HCT116 (cell line): ENCODE results near the gene ATXN1. TPM values are rescaled to one million over a fixed set of nuclear protein-coding genes. Genes with fewer than 3 reads are reported as not detected.

Experiments
- ATAC-seq: fragments of 200-7000 bp; cut with Tn5 transposase; 2 replicates; pipeline ENCODE4 v1.9.1; 2020; ENCODE audit warnings: mild to moderate bottlenecking, moderate library complexity
- BruUV-seq: library from RNA; stranded (reverse); fragments of 400-500 nt; replicated peaks from 2 replicates; lab custom pipeline; 2021; lab: Mats Ljungman, UMichigan
- CTCF ChIA-PET: fragments of 300-600 bp; sonication (Branson Sonifier 250); formaldehyde crosslinking; loops from one replicate; lab custom pipeline; 2021; ENCODE audit warnings: antibody characterized with exemption; lab: Charles Lee
- POLR2A ChIA-PET: fragments of 300-600, 350-600 bp; sonication (Branson Sonifier 250); formaldehyde crosslinking; loops from one replicate; lab custom pipeline; 2021; ENCODE audit warnings: antibody characterized with exemption; lab: Charles Lee
- RAD21 ChIA-PET, 2 experiments: fragments of 300-600 bp; sonication (Branson Sonifier 250); formaldehyde crosslinking; loops; one replicate each; lab custom pipeline; 2023; ENCODE audit warnings: low total read pairs in 2 of 2; ENCODE audit not compliant: uncharacterized antibody in 2 of 2, unreplicated experiment in 2 of 2, low non-redundant PET in 1 of 2; lab: Charles Lee
- DNase-seq: peaks from one replicate; pipeline ENCODE4 v3.0.0-alpha.2; 2010; ENCODE audit warnings: low read depth, low spot score
- H2AFZ ChIP-seq: fragments of 200-600 bp; shearing (Covaris generic), sonication (generic); 2 replicates; pipeline ENCODE4 v1.6.1; 2017; ENCODE audit warnings: low read depth, mixed run types, mixed read lengths, antibody characterized with exemption, low read length; ENCODE audit not compliant: poor library complexity, severe bottlenecking
- H3K27ac ChIP-seq: 2 replicates; pipeline ENCODE4 v1.5.1; 2012; ENCODE audit warnings: low read depth, low read length
- H3K27me3 ChIP-seq: fragments of 200-600 bp; sonication (generic); 2 replicates; pipeline ENCODE4 v1.6.1; 2016; ENCODE audit warnings: mixed run types, low read length, mixed read lengths; ENCODE audit not compliant: insufficient read depth
- H3K36me3 ChIP-seq, 2 experiments: fragments of 200-500 bp in 1 of 2; fragments of 200-600 bp in 1 of 2; sonication (Bioruptor generic) in 1 of 2; sonication (generic) in 1 of 2; 2 replicates each; pipeline versions ENCODE4 v1.5.1 to v1.6.1; 2014 to 2016; ENCODE audit warnings: low read length in 2 of 2, inconsistent platforms in 1 of 2, mixed read lengths in 1 of 2, mixed run types in 1 of 2; ENCODE audit not compliant: insufficient read depth in 2 of 2, control insufficient read depth in 1 of 2
- H3K4me1 ChIP-seq, 2 experiments: fragments of 200-600 bp in 1 of 2; sonication (generic) in 1 of 2; 2 replicates each; pipeline versions ENCODE4 v1.5.1 to v1.6.1; 2012 to 2017; ENCODE audit warnings: low read length in 2 of 2, inconsistent platforms in 1 of 2, mild to moderate bottlenecking in 1 of 2, mixed read lengths in 1 of 2, mixed run types in 1 of 2, moderate library complexity in 1 of 2; ENCODE audit not compliant: insufficient read depth in 2 of 2, control insufficient read depth in 1 of 2
- H3K4me2 ChIP-seq: fragments of 200-600 bp; sonication (generic); 2 replicates; pipeline ENCODE4 v1.6.1; 2017; ENCODE audit warnings: mixed run types, low read length, mixed read lengths
- H3K4me3 ChIP-seq, 2 experiments: fragments of 200-600 bp in 1 of 2; sonication (generic) in 1 of 2; replicated peaks in 1 of 2; 2 replicates each; pipeline ENCODE4 v1.5.1; 2011 to 2016; ENCODE audit warnings: low read length in 2 of 2, control low read depth in 1 of 2, low read depth in 1 of 2, mild to moderate bottlenecking in 1 of 2, mixed read lengths in 1 of 2, mixed run types in 1 of 2
- H3K79me2 ChIP-seq: fragments of 200-600 bp; sonication (generic); 2 replicates; pipeline ENCODE4 v1.6.1; 2017; ENCODE audit warnings: mild to moderate bottlenecking, mixed run types, low read length, moderate library complexity, mixed read lengths; ENCODE audit not compliant: insufficient read depth
- H3K9ac ChIP-seq: fragments of 200-600 bp; sonication (generic); 2 replicates; pipeline ENCODE4 v1.6.1; 2016; ENCODE audit warnings: low read length, mixed read lengths
- H3K9me2 ChIP-seq: fragments of 200-600 bp; sonication (generic), shearing (Covaris generic); 2 replicates; pipeline ENCODE4 v1.6.1; 2017; ENCODE audit warnings: mixed run types, mild to moderate bottlenecking, moderate library complexity; ENCODE audit not compliant: insufficient read depth
- H3K9me3 ChIP-seq, 2 experiments: fragments of 200-500 bp in 1 of 2; fragments of 200-600 bp in 1 of 2; sonication (Bioruptor generic) in 1 of 2; sonication (generic) in 1 of 2; 2 replicates each; pipeline ENCODE4 v1.6.1; 2014 to 2017; ENCODE audit warnings: low read length in 2 of 2, mixed read lengths in 2 of 2, inconsistent platforms in 1 of 2, low read depth in 1 of 2, mild to moderate bottlenecking in 1 of 2, mixed run types in 1 of 2, moderate library complexity in 1 of 2; ENCODE audit not compliant: control insufficient read depth in 1 of 2, insufficient read depth in 1 of 2
- H4K20me1 ChIP-seq: fragments of 200-600 bp; sonication (generic), shearing (Covaris generic); 2 replicates; pipeline ENCODE4 v1.6.1; 2017; ENCODE audit warnings: mixed run types, mild to moderate bottlenecking, moderate library complexity; ENCODE audit not compliant: insufficient read depth
- ATF3 ChIP-seq: IDR thresholded peaks from 2 replicates; pipeline ENCODE4 v1.6.1; 2012
- CEBPB ChIP-seq: IDR thresholded peaks from 2 replicates; pipeline ENCODE4 v1.6.1; 2012; ENCODE audit warnings: low read depth
- EGR1 ChIP-seq: IDR thresholded peaks from 2 replicates; pipeline ENCODE4 v1.6.1; 2012; ENCODE audit warnings: low read depth
- ELF1 ChIP-seq: IDR thresholded peaks from 2 replicates; pipeline ENCODE4 v1.6.1; 2012; ENCODE audit warnings: low read depth, borderline replicate concordance
- EZH2 ChIP-seq: fragments of 200-600 bp; sonication (generic); IDR thresholded peaks from 2 replicates; pipeline ENCODE4 v1.6.1; 2017; ENCODE audit warnings: antibody characterized with exemption, mixed run types
- EZH2phosphoT487 ChIP-seq: fragments of 200-600 bp; IDR thresholded peaks from 2 replicates; pipeline ENCODE4 v1.6.1; 2018; ENCODE audit warnings: antibody characterized with exemption, borderline replicate concordance
- JUND ChIP-seq: IDR thresholded peaks from 2 replicates; pipeline ENCODE4 v1.6.1; 2012
- RAD21 ChIP-seq: IDR thresholded peaks from 2 replicates; pipeline ENCODE4 v1.6.1; 2012; ENCODE audit warnings: low read depth, mild to moderate bottlenecking
- SIN3A ChIP-seq: IDR thresholded peaks from 2 replicates; pipeline ENCODE4 v1.6.1; 2012; ENCODE audit warnings: low read depth
- SP1 ChIP-seq: IDR thresholded peaks from 2 replicates; pipeline ENCODE4 v1.6.1; 2012; ENCODE audit warnings: low read depth
- SRF ChIP-seq: IDR thresholded peaks from 2 replicates; pipeline ENCODE4 v1.6.1; 2012; ENCODE audit warnings: low read depth
- TCF7L2 ChIP-seq: IDR thresholded peaks from 2 replicates; pipeline ENCODE4 v1.7.0; 2011; ENCODE audit warnings: borderline replicate concordance, inconsistent platforms; ENCODE audit not compliant: insufficient read depth, insufficient read length; ENCODE audit errors: extremely low read depth
- ZBTB33 ChIP-seq: IDR thresholded peaks from 2 replicates; pipeline ENCODE4 v1.6.1; 2011; ENCODE audit warnings: mild to moderate bottlenecking, low read length, moderate library complexity; ENCODE audit not compliant: insufficient replicate concordance; ENCODE audit errors: extremely low read depth
- ZFX ChIP-seq: fragments of 450-650 bp; IDR thresholded peaks from 2 replicates; pipeline ENCODE4 v1.6.1; 2017
- ZNF274 ChIP-seq: fragments of 200-500 bp; sonication (Bioruptor generic); IDR thresholded peaks from 2 replicates; pipeline ENCODE4 v1.6.1; 2014; ENCODE audit warnings: mild to moderate bottlenecking, low read depth, low read length, inconsistent platforms
- intact Hi-C: fragments of 100-400 bp; cut with micrococcal nuclease; formaldehyde crosslinking; loops from 2 replicates; pipeline ENCODE4 v1.10.0; 2022
- total RNA-seq: library from RNA; stranded (reverse); gene quantifications from one replicate; pipeline ENCODE4 v1.2.1, GENCODE V29; 2021; ENCODE audit not compliant: unreplicated experiment
- TF ChIP-seq, protein P1 (sequence below): IDR thresholded peaks from 2 replicates; pipeline ENCODE4 v1.6.1; 2012; ENCODE audit warnings: low read depth

Gene ATXN1
- total RNA-seq, 1 experiment from 2014 or later = 21.0 TPM

GRCh38 chr6:16437095-16437494, 324.2 kb downstream of the ATXN1 start:
- Histone ChIP-seq H3K4me3 (no peak overlapping the region), H2AFZ (no peak overlapping the region), H3K9me3 (no peaks in the 10 kb centered on the region), H3K9me2 (no peaks in the 10 kb centered on the region), H3K36me3 (no peaks in the 10 kb centered on the region), H3K79me2 (no peaks in the 10 kb centered on the region), H3K4me1 (peaks cover 0 to 7% of the 10 kb centered on the region in 2 experiments; a peak in 1 of 4 replicates), H3K27ac (no peak overlapping the region), H4K20me1 (no peaks in the 10 kb centered on the region)
- ChIA-PET CTCF (no interaction called here), POLR2A (no interaction called here)
- intact Hi-C loops = no loop called here
- no peak for ATAC-seq
- BruUV-seq = no TSS peak
- no peak for DNase-seq
- TF ChIP-seq JUND (no peak), TCF7L2 (no peak), ZFX (no peak), SIN3A (no peak), SRF (no peak), SP1 (no peak), ELF1 (no peak), ZBTB33 (no peak), RAD21 (no peak), EZH2phosphoT487 (no peak), EGR1 (no peak), CEBPB (no peak), ATF3 (no peak), ZNF274 (no peak), EZH2 (no peak)
- TF ChIP-seq, protein P1, sequence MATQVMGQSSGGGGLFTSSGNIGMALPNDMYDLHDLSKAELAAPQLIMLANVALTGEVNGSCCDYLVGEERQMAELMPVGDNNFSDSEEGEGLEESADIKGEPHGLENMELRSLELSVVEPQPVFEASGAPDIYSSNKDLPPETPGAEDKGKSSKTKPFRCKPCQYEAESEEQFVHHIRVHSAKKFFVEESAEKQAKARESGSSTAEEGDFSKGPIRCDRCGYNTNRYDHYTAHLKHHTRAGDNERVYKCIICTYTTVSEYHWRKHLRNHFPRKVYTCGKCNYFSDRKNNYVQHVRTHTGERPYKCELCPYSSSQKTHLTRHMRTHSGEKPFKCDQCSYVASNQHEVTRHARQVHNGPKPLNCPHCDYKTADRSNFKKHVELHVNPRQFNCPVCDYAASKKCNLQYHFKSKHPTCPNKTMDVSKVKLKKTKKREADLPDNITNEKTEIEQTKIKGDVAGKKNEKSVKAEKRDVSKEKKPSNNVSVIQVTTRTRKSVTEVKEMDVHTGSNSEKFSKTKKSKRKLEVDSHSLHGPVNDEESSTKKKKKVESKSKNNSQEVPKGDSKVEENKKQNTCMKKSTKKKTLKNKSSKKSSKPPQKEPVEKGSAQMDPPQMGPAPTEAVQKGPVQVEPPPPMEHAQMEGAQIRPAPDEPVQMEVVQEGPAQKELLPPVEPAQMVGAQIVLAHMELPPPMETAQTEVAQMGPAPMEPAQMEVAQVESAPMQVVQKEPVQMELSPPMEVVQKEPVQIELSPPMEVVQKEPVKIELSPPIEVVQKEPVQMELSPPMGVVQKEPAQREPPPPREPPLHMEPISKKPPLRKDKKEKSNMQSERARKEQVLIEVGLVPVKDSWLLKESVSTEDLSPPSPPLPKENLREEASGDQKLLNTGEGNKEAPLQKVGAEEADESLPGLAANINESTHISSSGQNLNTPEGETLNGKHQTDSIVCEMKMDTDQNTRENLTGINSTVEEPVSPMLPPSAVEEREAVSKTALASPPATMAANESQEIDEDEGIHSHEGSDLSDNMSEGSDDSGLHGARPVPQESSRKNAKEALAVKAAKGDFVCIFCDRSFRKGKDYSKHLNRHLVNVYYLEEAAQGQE = no peak
- TF ChIP-seq, all 23 proteins: peak for 0
- H3K9ac ChIP-seq = no peak overlapping the region
- H3K27me3 ChIP-seq = no peaks in the 10 kb centered on the region
- RAD21 ChIA-PET = no interaction called here
- H3K4me2 ChIP-seq = no peak overlapping the region
